A375 (cell line): ENCODE results near the gene APOBEC3H. TPM values are rescaled to one million over a fixed set of nuclear protein-coding genes. Genes with fewer than 3 reads are reported as not detected.

Source experiments
- small RNA-seq: library from RNA; depleted of rRNA; stranded (forward); fragments of <200 nt; gene quantifications from one replicate; pipeline ENCODE3, GENCODE V24; 2014
- total RNA-seq: library from RNA; depleted of rRNA; stranded (reverse); fragments of >200 nt; shearing (Covaris generic); gene quantifications from 2 replicates; pipeline ENCODE4 v1.2.3, GENCODE V29; 2014; rRNA removed

The APOBEC3H gene
- 0.40 and 2.1 TPM in 2 replicates for total RNA-seq

DNA sequence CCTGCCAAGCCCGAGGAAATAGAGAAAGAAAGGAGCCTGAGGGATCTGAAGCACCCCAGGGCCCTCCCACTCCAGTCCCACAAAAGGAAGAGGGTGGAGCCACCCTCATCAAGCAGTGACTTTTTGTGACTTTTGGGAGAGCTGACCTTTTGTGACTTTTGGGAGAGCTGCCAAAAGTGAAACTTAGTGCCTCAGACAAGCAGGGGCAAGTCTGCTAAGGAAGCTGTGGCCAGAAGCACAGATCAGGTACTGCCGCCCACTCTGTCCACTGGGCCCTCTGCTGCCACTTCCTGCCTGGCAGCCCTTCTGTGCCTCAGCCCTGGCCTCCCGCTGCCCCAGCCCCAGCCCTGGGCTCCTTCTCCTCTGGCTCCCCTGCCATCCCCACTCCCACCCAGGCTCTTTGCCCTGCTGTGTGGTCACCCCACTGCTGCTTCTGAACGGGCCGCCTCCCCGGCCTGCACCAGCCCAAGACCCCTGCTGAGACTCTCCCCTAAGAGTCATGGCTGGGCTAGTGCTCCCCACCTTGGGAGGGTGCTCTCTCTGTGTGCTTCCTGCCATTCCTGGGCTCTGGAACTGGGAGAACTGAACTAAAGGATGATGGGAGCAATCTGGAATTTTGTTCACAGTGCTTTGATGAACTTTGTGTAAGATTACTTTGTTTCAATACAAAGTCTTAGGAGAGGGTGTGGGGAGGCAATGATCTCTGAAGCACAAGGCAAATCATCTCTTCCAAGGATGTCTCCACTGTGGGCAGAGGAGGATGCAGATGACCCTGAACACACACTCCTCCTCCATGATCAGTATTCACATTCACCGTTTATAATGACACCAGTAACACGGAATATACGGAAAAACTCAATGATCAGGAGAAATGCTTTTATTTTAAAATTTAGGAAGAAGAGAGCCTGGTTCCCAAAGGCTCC is at the start of gene APOBEC3H:
Gene APOBEC3H, plus strand, starts transcription at position 147 of the 923 bp plus-strand sequence. CDS start 3,035 bp downstream, outside the sequence.

DNA sequence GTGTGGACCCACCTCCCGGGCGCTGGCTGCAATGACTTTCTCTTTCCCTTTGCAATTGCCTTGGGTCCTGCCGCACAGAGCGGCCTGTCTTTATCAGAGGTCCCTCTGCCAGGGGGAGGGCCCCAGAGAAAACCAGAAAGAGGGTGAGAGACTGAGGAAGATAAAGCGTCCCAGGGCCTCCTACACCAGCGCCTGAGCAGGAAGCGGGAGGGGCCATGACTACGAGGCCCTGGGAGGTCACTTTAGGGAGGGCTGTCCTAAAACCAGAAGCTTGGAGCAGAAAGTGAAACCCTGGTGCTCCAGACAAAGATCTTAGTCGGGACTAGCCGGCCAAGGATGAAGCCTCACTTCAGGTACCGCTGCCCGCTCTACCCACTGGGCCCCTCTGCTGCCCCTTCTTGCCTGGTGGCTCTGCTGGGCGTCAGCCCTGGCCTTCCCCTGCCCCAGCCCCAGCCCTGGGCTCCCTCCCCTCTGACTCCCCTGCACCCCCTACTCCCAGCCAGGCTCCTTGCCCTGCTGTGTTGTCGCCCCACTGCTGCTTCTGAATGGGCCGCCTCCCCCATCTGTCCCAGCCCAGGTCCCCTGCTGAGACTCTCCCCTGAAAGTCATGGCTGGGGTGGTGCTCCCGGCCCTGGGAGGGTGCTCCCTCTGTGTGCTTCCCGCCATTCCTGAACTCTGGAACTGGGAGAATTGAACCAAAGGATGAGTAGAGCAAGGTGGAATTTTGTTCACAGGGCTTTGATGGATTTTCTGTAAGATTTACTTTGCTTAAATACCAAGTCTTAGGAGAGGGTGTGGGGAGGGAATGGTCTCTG is 19.8 kb upstream of the APOBEC3H start, which contains the start of gene APOBEC3G:
Gene APOBEC3G, plus strand, starts transcription at position 250 of the 815 bp plus-strand sequence. Its CDS starts 87 bp downstream, at position 337.

GRCh38 chr22:39152511-39153219 is 55.6 kb downstream of the APOBEC3H start, which contains the start of gene CBX7:
Gene CBX7, minus strand, starts transcription at chr22:39152680. Its CDS starts 236 bp downstream, at chr22:39152444.

Small RNA genes within 50 kb of the gene (small RNA-seq; reads per million reads assigned to genes)
- not detected for gene AL022318.2
- not detected for gene COX5BP7

Other genes starting within 250 kb of the APOBEC3H start
- gene CBX6, start 225.0 kb upstream of the APOBEC3H start, total RNA-seq, result 44.1 and 46.6 TPM in 2 replicates
- gene APOBEC3A, start 139.6 kb upstream of the APOBEC3H start, total RNA-seq, result not detected in 2 replicates
- gene APOBEC3B, start 114.9 kb upstream of the APOBEC3H start, total RNA-seq, result 8.8 and 14.1 TPM in 2 replicates
- 3.8 and 5.8 TPM in 2 replicates for gene APOBEC3C, start 83.0 kb upstream of the APOBEC3H start, total RNA-seq
- 4.3 and 7.3 TPM in 2 replicates for gene APOBEC3D, start 76.1 kb upstream of the APOBEC3H start, total RNA-seq
- gene APOBEC3F, start 56.4 kb upstream of the APOBEC3H start, total RNA-seq, result 2.9 and 3.5 TPM in 2 replicates
- 39.1 and 39.8 TPM in 2 replicates for gene APOBEC3G, start 20.0 kb upstream of the APOBEC3H start, total RNA-seq
- 3.7 and 4.1 TPM in 2 replicates for gene CBX7, start 55.4 kb downstream of the APOBEC3H start, total RNA-seq
- gene PDGFB, start 147.7 kb downstream of the APOBEC3H start, total RNA-seq, result 3.8 and 5.5 TPM in 2 replicates
- 2,938 and 3,056 TPM in 2 replicates for gene RPL3, start 222.4 kb downstream of the APOBEC3H start, total RNA-seq